ENCODE data around the gene RNF144A. TPM values are rescaled to one million over a fixed set of nuclear protein-coding genes. Genes with fewer than 3 reads are reported as not detected.

Gene RNF144A
- total RNA-seq, 1 experiment from 2014 or later = 9.5 TPM

- TF ChIP-seq EZH2 (IDR thresholded peaks at IDR 0.05; ENCODE audit: low read length, unreplicated experiment) = no peak
- TF ChIP-seq EZH2phosphoT487 (IDR thresholded peaks at IDR 0.05; ENCODE audit: borderline replicate concordance, low read length) = no peak
- TF ChIP-seq, protein P1, sequence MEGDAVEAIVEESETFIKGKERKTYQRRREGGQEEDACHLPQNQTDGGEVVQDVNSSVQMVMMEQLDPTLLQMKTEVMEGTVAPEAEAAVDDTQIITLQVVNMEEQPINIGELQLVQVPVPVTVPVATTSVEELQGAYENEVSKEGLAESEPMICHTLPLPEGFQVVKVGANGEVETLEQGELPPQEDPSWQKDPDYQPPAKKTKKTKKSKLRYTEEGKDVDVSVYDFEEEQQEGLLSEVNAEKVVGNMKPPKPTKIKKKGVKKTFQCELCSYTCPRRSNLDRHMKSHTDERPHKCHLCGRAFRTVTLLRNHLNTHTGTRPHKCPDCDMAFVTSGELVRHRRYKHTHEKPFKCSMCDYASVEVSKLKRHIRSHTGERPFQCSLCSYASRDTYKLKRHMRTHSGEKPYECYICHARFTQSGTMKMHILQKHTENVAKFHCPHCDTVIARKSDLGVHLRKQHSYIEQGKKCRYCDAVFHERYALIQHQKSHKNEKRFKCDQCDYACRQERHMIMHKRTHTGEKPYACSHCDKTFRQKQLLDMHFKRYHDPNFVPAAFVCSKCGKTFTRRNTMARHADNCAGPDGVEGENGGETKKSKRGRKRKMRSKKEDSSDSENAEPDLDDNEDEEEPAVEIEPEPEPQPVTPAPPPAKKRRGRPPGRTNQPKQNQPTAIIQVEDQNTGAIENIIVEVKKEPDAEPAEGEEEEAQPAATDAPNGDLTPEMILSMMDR (conservative IDR thresholded peaks at IDR 0.05; ENCODE audit: low read depth, low read length) = no peak
These were observed 43.2 kb upstream of the RNF144A start for GRCh38 chr2:6874032-6874431.

DNA sequence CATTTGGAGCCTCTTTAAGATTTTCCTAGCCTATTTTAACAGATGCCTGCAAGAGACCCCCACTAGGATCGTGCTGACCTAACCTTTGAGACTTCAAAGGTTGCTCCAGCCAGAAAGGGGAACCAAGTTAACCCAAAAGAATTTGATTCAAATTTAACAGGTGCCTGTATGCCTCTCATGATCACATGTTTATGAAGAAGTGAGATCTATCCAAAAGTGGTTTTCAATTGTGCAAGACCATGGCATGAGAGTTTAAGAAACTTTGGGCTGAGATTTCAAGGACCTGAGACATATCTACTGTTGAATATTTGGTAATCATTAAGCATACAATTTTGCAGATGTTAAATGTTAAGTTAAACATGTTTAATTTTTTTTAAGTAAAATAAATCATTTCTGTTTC, 40.9 kb upstream of the RNF144A start:
- Histone ChIP-seq H3K4me3 (ENCODE audit: low read length) (no peak overlapping the region), H3K27me3 (ENCODE audit: low read length) (no peaks in the 10 kb centered on the region), H3K9me3 (ENCODE audit: low read length) (no peaks in the 10 kb centered on the region), H3K79me2 (ENCODE audit: low read length) (no peaks in the 10 kb centered on the region), H3K4me2 (ENCODE audit: low read length) (no peak overlapping the region), H3K9ac (ENCODE audit: low read length) (no peak overlapping the region), H3F3A (ENCODE audit: low read length, unreplicated experiment) (no peaks in the 10 kb centered on the region), H3K9me2 (replicated peaks; ENCODE audit: low read length) (no peaks in the 10 kb centered on the region), H2AFZ (ENCODE audit: low read length) (no peak overlapping the region), H3K36me3 (ENCODE audit: low read depth, low read length) (no peaks in the 10 kb centered on the region), H4K20me1 (ENCODE audit: low read length) (no peaks in the 10 kb centered on the region), H3K4me1 (ENCODE audit: insufficient read depth, low read length) (peaks cover 5% of the 10 kb centered on the region; the same call in 1 of the 2 replicates), H3K27ac (ENCODE audit: low read length) (no peak overlapping the region)
- TF ChIP-seq EZH2 (IDR thresholded peaks at IDR 0.05; ENCODE audit: low read length, unreplicated experiment) = no peak
- TF ChIP-seq EZH2phosphoT487 (IDR thresholded peaks at IDR 0.05; ENCODE audit: borderline replicate concordance, low read length) = no peak
- TF ChIP-seq, protein P1 (conservative IDR thresholded peaks at IDR 0.05; ENCODE audit: low read depth, low read length) = no peak
- intact Hi-C loops (cut with micrococcal nuclease) = no loop called here
- DNase-seq (no peak), ATAC-seq (no peak)
- ChIA-PET CTCF (no interaction called here), POLR2A (ENCODE audit: unreplicated experiment) (interaction anchor here (0.7 kb wide), 1 partner anchor 54 kb away, joined by 3 read pairs; no protein-coding TSS in a partner anchor)
- BruUV-seq (replicated peaks) = no TSS peak

More at GRCh38 chr2:6874032-6874431, 43.2 kb upstream of the RNF144A start:
- Histone ChIP-seq H3K9me2 (replicated peaks; ENCODE audit: low read length) (no peaks in the 10 kb centered on the region), H3K4me2 (ENCODE audit: low read length) (no peak overlapping the region), H3K27ac (ENCODE audit: low read length) (no peak overlapping the region), H3K9ac (ENCODE audit: low read length) (no peak overlapping the region), H3F3A (ENCODE audit: low read length, unreplicated experiment) (no peaks in the 10 kb centered on the region), H3K36me3 (ENCODE audit: low read depth, low read length) (no peaks in the 10 kb centered on the region), H3K4me3 (ENCODE audit: low read length) (no peak overlapping the region), H2AFZ (ENCODE audit: low read length) (no peak overlapping the region), H3K4me1 (ENCODE audit: insufficient read depth, low read length) (peaks cover 5% of the 10 kb centered on the region; the same call in 1 of the 2 replicates), H3K9me3 (ENCODE audit: low read length) (no peaks in the 10 kb centered on the region), H4K20me1 (ENCODE audit: low read length) (no peaks in the 10 kb centered on the region), H3K27me3 (ENCODE audit: low read length) (no peaks in the 10 kb centered on the region), H3K79me2 (ENCODE audit: low read length) (no peaks in the 10 kb centered on the region)
- ATAC-seq = no peak
- DNase-seq = no peak
- no TSS peak for BruUV-seq (replicated peaks)
- CTCF ChIA-PET = no interaction called here
- POLR2A ChIA-PET (ENCODE audit: unreplicated experiment) = no interaction called here
- intact Hi-C loops (cut with micrococcal nuclease) = no loop called here

DNA sequence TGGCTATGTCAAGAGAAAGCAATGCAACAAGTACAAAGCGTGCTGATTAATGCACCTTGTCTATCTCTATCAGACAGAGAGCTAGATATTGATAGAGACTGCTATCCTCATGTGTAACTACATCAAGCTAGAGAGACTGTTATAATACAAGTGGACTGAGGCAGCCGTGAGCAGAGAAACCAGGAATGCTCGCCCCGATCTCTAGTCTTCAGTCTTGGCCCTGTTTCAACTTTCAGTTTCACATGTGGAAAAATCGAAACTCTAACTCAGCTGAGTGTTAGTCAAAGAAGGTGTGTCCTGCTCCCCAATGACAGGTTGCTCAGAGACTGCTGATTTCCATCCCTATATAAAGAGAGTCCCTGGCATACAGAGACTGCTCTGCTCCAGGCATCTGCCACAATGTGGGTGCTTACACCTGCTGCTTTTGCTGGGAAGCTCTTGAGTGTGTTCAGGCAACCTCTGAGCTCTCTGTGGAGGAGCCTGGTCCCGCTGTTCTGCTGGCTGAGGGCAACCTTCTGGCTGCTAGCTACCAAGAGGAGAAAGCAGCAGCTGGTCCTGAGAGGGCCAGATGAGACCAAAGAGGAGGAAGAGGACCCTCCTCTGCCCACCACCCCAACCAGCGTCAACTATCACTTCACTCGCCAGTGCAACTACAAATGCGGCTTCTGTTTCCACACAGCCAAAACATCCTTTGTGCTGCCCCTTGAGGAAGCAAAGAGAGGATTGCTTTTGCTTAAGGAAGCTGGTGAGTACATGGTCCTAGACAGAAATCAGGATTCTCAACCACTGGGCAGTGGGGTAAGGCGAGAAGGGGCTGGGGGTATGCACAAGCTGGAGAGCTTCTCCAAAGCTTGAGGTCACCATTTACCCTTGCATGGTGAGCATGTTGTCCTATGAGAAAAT, 39.6 kb upstream of the RNF144A start, which contains the start of gene RSAD2:
Gene RSAD2, plus strand, starts transcription at position 376 of the 903 bp plus-strand sequence. Its CDS starts 24 bp downstream, at position 400.
- Histone ChIP-seq H3K36me3 (ENCODE audit: low read depth, low read length) (no peaks in the 10 kb centered on the region), H3K9me3 (ENCODE audit: low read length) (no peaks in the 10 kb centered on the region), H2AFZ (ENCODE audit: low read length) (peak within 1 kb of the TSS; percentile 58), H3K9me2 (replicated peaks; ENCODE audit: low read length) (no peaks in the 10 kb centered on the region), H3K79me2 (ENCODE audit: low read length) (no peaks in the 10 kb centered on the region), H3K9ac (ENCODE audit: low read length) (no peak within 1 kb of the TSS), H4K20me1 (ENCODE audit: low read length) (no peaks in the 10 kb centered on the region), H3K4me1 (ENCODE audit: insufficient read depth, low read length) (peaks cover 5% of the 10 kb centered on the region; the same call in 1 of the 2 replicates), H3F3A (ENCODE audit: low read length, unreplicated experiment) (no peaks in the 10 kb centered on the region), H3K4me2 (ENCODE audit: low read length) (peak within 1 kb of the TSS; percentile 77), H3K27ac (ENCODE audit: low read length) (no peak within 1 kb of the TSS), H3K4me3 (ENCODE audit: low read length) (peak within 1 kb of the TSS; percentile 62), H3K27me3 (ENCODE audit: low read length) (no peaks in the 10 kb centered on the region)
- peak; percentile 94 for ATAC-seq
- peak; percentile 60 for DNase-seq
- intact Hi-C loops (cut with micrococcal nuclease) = no loop called here
- BruUV-seq (replicated peaks) = TSS peak; percentile 68
- TF ChIP-seq, protein P1 (conservative IDR thresholded peaks at IDR 0.05; ENCODE audit: low read depth, low read length) = no peak
- TF ChIP-seq EZH2phosphoT487 (IDR thresholded peaks at IDR 0.05; ENCODE audit: borderline replicate concordance, low read length) (no peak), EZH2 (IDR thresholded peaks at IDR 0.05; ENCODE audit: low read length, unreplicated experiment) (no peak)
- ChIA-PET POLR2A (ENCODE audit: unreplicated experiment) (no interaction called here), CTCF (no interaction called here)
